Gastrocnemius medialis (tissue), 4 donors: ENCODE results near the gene FRMD6.

Experiments used
- CTCF ChIP-seq, 5 experiments: fragments of 450-650 bp in 3 of 5; fragments of 200-600 bp in 2 of 5; sonication (generic) in 2 of 5; IDR thresholded peaks in 4 of 5; conservative IDR thresholded peaks in 1 of 5; 1 replicate in 4 of 5; 2 replicates in 1 of 5; pipeline ENCODE4 v1.5.1; 2016 to 2019; ENCODE audit warnings: antibody characterized with exemption in 5 of 5, mild to moderate bottlenecking in 3 of 5, moderate library complexity in 3 of 5
- POLR2A ChIP-seq, 2 donors: fragments of 450-650 bp; IDR thresholded peaks; one replicate each; pipeline ENCODE4 v1.6.1; 2017; ENCODE audit warnings: antibody characterized with exemption in 2 of 2, mild to moderate bottlenecking in 2 of 2, moderate library complexity in 2 of 2

GRCh38 chr14:51732494-51733112 lies 80.9 kb downstream of the FRMD6 start:
- TF ChIP-seq CTCF (IDR thresholded peaks at IDR 0.05 in 4 of 5, conservative IDR thresholded peaks at IDR 0.05 in 1 of 5) (no peak), POLR2A (IDR thresholded peaks at IDR 0.05) (no peak)
